Endothelial cell of umbilical vein (primary cell): ENCODE results near the gene PCDH9.
"Not testable (repeated sequence)": the region's sequence is repeated elsewhere in the genome, so short reads cannot be mapped to it uniquely, and the experiment has no call there.

Experiments
- EZH2 ChIP-seq: IDR thresholded peaks from 2 replicates; pipeline ENCODE4 v1.6.1; 2012; ENCODE audit warnings: borderline replicate concordance, low read depth, mild to moderate bottlenecking, moderate library complexity, low read length, inconsistent platforms; ENCODE audit not compliant: severe bottlenecking
- FOS ChIP-seq: IDR thresholded peaks from 2 replicates; pipeline ENCODE4 v1.6.1; 2011; ENCODE audit warnings: mild to moderate bottlenecking, low read length, moderate library complexity, borderline replicate concordance; ENCODE audit not compliant: insufficient read depth
- MYC ChIP-seq: IDR thresholded peaks from one replicate; pipeline ENCODE4 v1.6.1; 2011; ENCODE audit warnings: mild to moderate bottlenecking, low read depth, low read length
- POLR2A ChIP-seq: IDR thresholded peaks from 2 replicates; pipeline ENCODE4 v1.6.1; 2012; ENCODE audit warnings: low read depth, mild to moderate bottlenecking, control low read depth, low read length
- POLR2AphosphoS5 ChIP-seq: IDR thresholded peaks from 2 replicates; pipeline ENCODE4 v1.6.1; 2012; ENCODE audit warnings: low read depth, mild to moderate bottlenecking, control low read depth, low read length, moderate library complexity; ENCODE audit not compliant: insufficient read depth
- TF ChIP-seq, protein P1 (sequence below), 2 donors: IDR thresholded peaks; 1 replicate in 1 of 2; 2 replicates in 1 of 2; pipeline ENCODE4 v1.5.1; 2011; ENCODE audit warnings: low read length in 2 of 2, mild to moderate bottlenecking in 2 of 2, moderate library complexity in 2 of 2, control low read depth in 1 of 2, inconsistent platforms in 1 of 2, low read depth in 1 of 2; ENCODE audit not compliant: insufficient read depth in 1 of 2; ENCODE audit errors: extremely low read depth in 1 of 2

DNA sequence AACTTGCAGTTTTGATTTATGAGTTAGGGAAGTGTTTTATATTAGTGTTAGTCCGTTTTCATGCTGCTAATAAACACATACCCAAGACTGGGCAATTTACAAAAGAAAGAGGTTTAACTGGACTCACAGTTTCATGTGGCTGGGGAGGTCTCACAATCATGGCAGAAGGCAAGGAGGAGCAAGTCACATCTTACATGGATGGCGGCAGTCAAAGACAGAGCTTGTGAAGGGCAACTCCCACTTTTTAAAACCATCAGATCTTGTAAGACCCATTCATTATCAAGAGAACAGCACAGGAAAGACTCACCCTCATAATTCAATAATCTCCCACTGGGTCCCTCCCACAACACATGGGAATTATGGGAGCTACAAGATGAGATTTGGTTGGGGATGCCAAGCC is 349.0 kb downstream of the PCDH9 start:
- TF ChIP-seq FOS, POLR2AphosphoS5, EZH2, MYC, POLR2A: not testable (repeated sequence)
- TF ChIP-seq, protein P1, sequence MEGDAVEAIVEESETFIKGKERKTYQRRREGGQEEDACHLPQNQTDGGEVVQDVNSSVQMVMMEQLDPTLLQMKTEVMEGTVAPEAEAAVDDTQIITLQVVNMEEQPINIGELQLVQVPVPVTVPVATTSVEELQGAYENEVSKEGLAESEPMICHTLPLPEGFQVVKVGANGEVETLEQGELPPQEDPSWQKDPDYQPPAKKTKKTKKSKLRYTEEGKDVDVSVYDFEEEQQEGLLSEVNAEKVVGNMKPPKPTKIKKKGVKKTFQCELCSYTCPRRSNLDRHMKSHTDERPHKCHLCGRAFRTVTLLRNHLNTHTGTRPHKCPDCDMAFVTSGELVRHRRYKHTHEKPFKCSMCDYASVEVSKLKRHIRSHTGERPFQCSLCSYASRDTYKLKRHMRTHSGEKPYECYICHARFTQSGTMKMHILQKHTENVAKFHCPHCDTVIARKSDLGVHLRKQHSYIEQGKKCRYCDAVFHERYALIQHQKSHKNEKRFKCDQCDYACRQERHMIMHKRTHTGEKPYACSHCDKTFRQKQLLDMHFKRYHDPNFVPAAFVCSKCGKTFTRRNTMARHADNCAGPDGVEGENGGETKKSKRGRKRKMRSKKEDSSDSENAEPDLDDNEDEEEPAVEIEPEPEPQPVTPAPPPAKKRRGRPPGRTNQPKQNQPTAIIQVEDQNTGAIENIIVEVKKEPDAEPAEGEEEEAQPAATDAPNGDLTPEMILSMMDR (IDR thresholded peaks at IDR 0.05; ENCODE audit: extremely low read depth in 1 of 2, insufficient read depth in 1 of 2, low read depth in 1 of 2, low read length in 2 of 2) = not testable (repeated sequence)
